Activated gamma-delta T cell treated with Interleukin-2 at 50 U/mL for 16 hours (primary cell): ENCODE measurements around the gene STX8.
"Not testable (repeated sequence)": the region's sequence is repeated elsewhere in the genome, so short reads cannot be mapped to it uniquely, and the experiment has no call there.

Experiments used
- DNase-seq: peaks from one replicate; pipeline ENCODE4 v3.0.0-alpha.2; 2020

STX8 gene

GRCh38 chr17:9498490-9498889 lies 77.1 kb downstream of the STX8 start:
- no peak for DNase-seq

GRCh38 chr17:9488556-9488955 lies 87.1 kb downstream of the STX8 start:
- no peak for DNase-seq

- no peak for DNase-seq
These were observed 88.2 kb downstream of the STX8 start for GRCh38 chr17:9487406-9487805.

- DNase-seq: no peak
These were observed 90.8 kb downstream of the STX8 start for GRCh38 chr17:9484789-9485188.

GRCh38 chr17:9479964-9480363 lies 95.7 kb downstream of the STX8 start:
- DNase-seq: no peak

- no peak for DNase-seq
These were observed 96.7 kb downstream of the STX8 start for GRCh38 chr17:9478889-9479288.

- DNase-seq: no peak
These were observed 100.4 kb downstream of the STX8 start for GRCh38 chr17:9475101-9475658.

- no peak for DNase-seq
These were observed 101.9 kb downstream of the STX8 start for GRCh38 chr17:9473711-9474110.

- DNase-seq: no peak
These were observed 103.1 kb downstream of the STX8 start for GRCh38 chr17:9472541-9472940.

- DNase-seq: no peak
These were observed 103.5 kb downstream of the STX8 start for GRCh38 chr17:9472094-9472493.

- no peak for DNase-seq
These were observed 105.4 kb downstream of the STX8 start for GRCh38 chr17:9470171-9470570.

- DNase-seq: no peak
These were observed 106.7 kb downstream of the STX8 start for GRCh38 chr17:9468937-9469336.

GRCh38 chr17:9468532-9468931 lies 107.1 kb downstream of the STX8 start:
- DNase-seq: no peak

- no peak for DNase-seq
These were observed 108.1 kb downstream of the STX8 start for GRCh38 chr17:9467518-9467917.

GRCh38 chr17:9465210-9465921 lies 110.3 kb downstream of the STX8 start:
- no peak for DNase-seq

- no peak for DNase-seq
These were observed 118.6 kb downstream of the STX8 start for GRCh38 chr17:9457005-9457404.

- DNase-seq: no peak
These were observed 119.3 kb downstream of the STX8 start for GRCh38 chr17:9456330-9456729.

GRCh38 chr17:9451934-9452333 lies 123.7 kb downstream of the STX8 start:
- DNase-seq: no peak

- not testable (repeated sequence) for DNase-seq
These were observed 128.3 kb downstream of the STX8 start for GRCh38 chr17:9447298-9447697.

- no peak for DNase-seq
These were observed 129.1 kb downstream of the STX8 start for GRCh38 chr17:9446528-9446927.

GRCh38 chr17:9445424-9445823 lies 130.2 kb downstream of the STX8 start:
- DNase-seq: no peak

- DNase-seq: no peak
These were observed 130.9 kb downstream of the STX8 start for GRCh38 chr17:9444687-9445086.

GRCh38 chr17:9443811-9444210 lies 131.8 kb downstream of the STX8 start:
- DNase-seq: no peak

GRCh38 chr17:9439851-9440250 lies 135.8 kb downstream of the STX8 start:
- no peak for DNase-seq

- DNase-seq: no peak
These were observed 139.0 kb downstream of the STX8 start for GRCh38 chr17:9436630-9437029.
